HEK293T (cell line): ENCODE measurements around the gene RABL6.

Experiments used
- CTCF ChIA-PET: fragments of 350-600 bp; formaldehyde crosslinking; extraction: SDS; loops from one replicate; lab custom pipeline; 2021; ENCODE audit warnings: antibody characterized with exemption, inconsistent platforms; lab: Yijun Ruan, JAX
- POLR2A ChIA-PET: fragments of 350-600 bp; formaldehyde crosslinking; extraction: SDS; loops from one replicate; lab custom pipeline; 2020; ENCODE audit warnings: antibody characterized with exemption, inconsistent platforms; lab: Yijun Ruan, JAX
- DNase-seq: peaks from one replicate; pipeline ENCODE4 v3.0.0; 2012; ENCODE audit warnings: mixed read lengths; ENCODE audit errors: extremely low spot score
- ARNT ChIP-seq: fragments of 450-650 bp; IDR thresholded peaks from 2 replicates; pipeline ENCODE4 v1.6.1; 2017; ENCODE audit warnings: mild to moderate bottlenecking
- BHLHE40 ChIP-seq: fragments of 450-650 bp; IDR thresholded peaks from 2 replicates; pipeline ENCODE4 v1.6.1; 2016; ENCODE audit warnings: mild to moderate bottlenecking, moderate library complexity, borderline replicate concordance
- CTBP1 ChIP-seq: fragments of 450-650 bp; IDR thresholded peaks from 2 replicates; pipeline ENCODE4 v1.6.1; 2016; ENCODE audit warnings: borderline replicate concordance
- ELF4 ChIP-seq: fragments of 450-650 bp; IDR thresholded peaks from 2 replicates; pipeline ENCODE4 v1.6.1; 2017; ENCODE audit warnings: antibody characterized with exemption
- FOXA1 ChIP-seq: fragments of 450-650 bp; IDR thresholded peaks from 2 replicates; pipeline ENCODE4 v1.6.1; 2016; ENCODE audit warnings: mild to moderate bottlenecking
- FOXK2 ChIP-seq: fragments of 450-650 bp; IDR thresholded peaks from 2 replicates; pipeline ENCODE4 v1.6.1; 2016; ENCODE audit warnings: mild to moderate bottlenecking
- FOXM1 ChIP-seq: fragments of 450-650 bp; IDR thresholded peaks from 2 replicates; pipeline ENCODE4 v1.6.1; 2017; ENCODE audit warnings: mild to moderate bottlenecking, borderline replicate concordance
- HDGF ChIP-seq: fragments of 450-650 bp; IDR thresholded peaks from 2 replicates; pipeline ENCODE4 v1.6.1; 2017; ENCODE audit warnings: antibody characterized with exemption, borderline replicate concordance
- L3MBTL2 ChIP-seq: fragments of 450-650 bp; conservative IDR thresholded peaks from 2 replicates; pipeline ENCODE4 v1.6.1; 2016; ENCODE audit warnings: mild to moderate bottlenecking
- LEF1 ChIP-seq: fragments of 450-650 bp; IDR thresholded peaks from 2 replicates; pipeline ENCODE4 v1.6.1; 2017; ENCODE audit warnings: mild to moderate bottlenecking, borderline replicate concordance
- NFRKB ChIP-seq: fragments of 450-650 bp; IDR thresholded peaks from 2 replicates; pipeline ENCODE4 v1.6.1; 2016; ENCODE audit warnings: mild to moderate bottlenecking, moderate library complexity
- SP1 ChIP-seq: fragments of 450-650 bp; IDR thresholded peaks from 2 replicates; pipeline ENCODE4 v1.6.1; 2017
- SUZ12 ChIP-seq: fragments of 450-650 bp; IDR thresholded peaks from 2 replicates; pipeline ENCODE4 v1.6.1; 2016; ENCODE audit warnings: mild to moderate bottlenecking
- TARDBP ChIP-seq: fragments of 450-650 bp; IDR thresholded peaks from 2 replicates; pipeline ENCODE4 v1.6.1; 2016
- ZNF384 ChIP-seq: fragments of 450-650 bp; IDR thresholded peaks from 2 replicates; pipeline ENCODE4 v1.6.1; 2016
- TF ChIP-seq, protein P1 (sequence below): fragments of 450-650 bp; IDR thresholded peaks from 2 replicates; pipeline ENCODE4 v1.6.1; 2016

Gene RABL6

DNA sequence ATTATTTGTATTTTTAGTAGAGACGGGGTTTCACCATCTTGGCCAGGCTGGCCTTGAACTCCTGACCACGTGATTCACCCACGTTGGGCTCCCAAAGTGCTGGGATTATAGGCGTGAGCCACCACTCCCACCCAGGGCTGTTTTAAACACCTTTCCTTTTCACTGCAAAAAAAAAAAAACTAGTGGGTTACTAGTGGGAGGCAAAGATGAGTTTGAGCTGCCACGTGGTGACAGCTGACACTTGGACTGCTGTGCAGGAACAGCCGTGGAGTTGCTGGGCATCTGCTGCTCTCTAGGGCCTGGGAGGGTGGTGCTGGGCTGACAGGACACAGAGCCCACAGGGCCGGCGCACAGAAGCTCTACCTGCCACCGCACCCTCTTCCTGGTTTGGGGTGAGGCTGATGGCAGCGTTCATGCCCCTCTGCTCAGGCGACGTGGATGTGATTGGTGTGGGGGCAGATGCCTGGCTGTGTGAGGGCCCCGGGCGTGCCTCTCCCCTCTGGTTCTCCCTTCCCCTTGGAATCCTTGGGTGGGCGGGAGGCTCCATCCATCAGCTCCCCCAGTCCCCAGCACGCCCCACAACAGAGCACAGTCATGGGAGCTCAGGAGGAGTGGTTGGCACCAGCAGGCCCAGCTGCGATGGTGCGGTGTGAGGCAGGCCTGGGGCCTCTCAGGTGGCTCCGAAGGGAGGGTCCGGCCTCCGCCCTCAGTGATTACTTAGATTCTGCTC lies 16.9 kb downstream of the RABL6 start:
- TF ChIP-seq NFRKB, result no peak
- TF ChIP-seq LEF1, result no peak
- TF ChIP-seq TARDBP, result no peak
- TF ChIP-seq HDGF, result no peak
- no peak for TF ChIP-seq ELF4
- TF ChIP-seq FOXM1, result no peak
- no peak for TF ChIP-seq BHLHE40
- TF ChIP-seq CTBP1, result no peak
- TF ChIP-seq SUZ12, result no peak
- TF ChIP-seq, protein P1, sequence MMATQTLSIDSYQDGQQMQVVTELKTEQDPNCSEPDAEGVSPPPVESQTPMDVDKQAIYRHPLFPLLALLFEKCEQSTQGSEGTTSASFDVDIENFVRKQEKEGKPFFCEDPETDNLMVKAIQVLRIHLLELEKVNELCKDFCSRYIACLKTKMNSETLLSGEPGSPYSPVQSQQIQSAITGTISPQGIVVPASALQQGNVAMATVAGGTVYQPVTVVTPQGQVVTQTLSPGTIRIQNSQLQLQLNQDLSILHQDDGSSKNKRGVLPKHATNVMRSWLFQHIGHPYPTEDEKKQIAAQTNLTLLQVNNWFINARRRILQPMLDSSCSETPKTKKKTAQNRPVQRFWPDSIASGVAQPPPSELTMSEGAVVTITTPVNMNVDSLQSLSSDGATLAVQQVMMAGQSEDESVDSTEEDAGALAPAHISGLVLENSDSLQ, result no peak
- TF ChIP-seq SP1, result no peak
- TF ChIP-seq FOXK2, result no peak
- TF ChIP-seq ARNT, result no peak
- TF ChIP-seq ZNF384, result no peak
- no peak for TF ChIP-seq FOXA1
- no peak for TF ChIP-seq L3MBTL2
- ChIA-PET POLR2A (no interaction called here), CTCF (interaction anchor here (0.6 kb wide), 1 partner anchor 16 kb away, joined by 3 read pairs; no protein-coding TSS in a partner anchor)
- DNase-seq, result no peak

DNA sequence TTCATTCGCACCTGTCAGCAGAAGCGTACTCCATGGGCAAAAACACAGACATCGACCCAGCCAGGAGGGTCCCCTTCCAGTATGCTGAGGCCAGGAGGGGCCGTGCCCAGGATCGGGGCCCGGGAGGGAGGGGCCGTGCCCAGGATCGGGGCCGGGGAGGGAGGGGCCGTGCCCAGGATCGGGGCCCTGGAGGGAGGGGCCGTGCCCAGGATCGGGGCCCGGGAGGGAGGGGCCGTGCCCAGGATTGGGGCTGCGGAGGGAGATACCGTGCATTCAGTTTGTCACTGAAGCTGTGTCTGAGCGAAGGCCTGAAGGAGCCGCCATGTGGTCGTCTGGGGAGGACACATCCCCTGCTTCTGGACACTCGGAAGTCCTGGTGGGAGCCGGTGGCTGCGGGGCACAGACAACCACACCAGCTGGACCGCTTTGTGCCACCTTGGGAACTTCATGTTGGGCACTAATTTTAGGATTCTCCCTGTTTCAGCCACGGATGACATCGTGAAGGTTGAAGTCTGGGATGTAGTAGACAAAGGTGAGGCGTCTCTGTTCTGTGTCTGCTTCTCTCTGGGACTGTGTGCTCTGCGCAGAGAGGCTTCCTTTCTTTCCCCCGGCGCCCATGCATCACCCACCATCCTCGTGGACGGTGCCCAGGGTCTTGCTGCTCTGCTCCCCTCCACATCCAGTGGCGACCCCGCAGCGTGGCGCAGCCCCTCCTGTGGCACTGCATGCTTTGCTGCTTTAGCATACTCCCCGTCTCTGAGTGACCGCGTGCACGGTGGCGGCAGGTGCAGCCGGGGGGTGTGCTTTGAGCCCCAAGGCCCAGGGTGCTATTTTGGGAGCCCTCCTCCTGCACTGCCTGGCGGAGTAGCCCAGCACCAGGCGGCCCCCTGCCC lies 17.8 kb downstream of the RABL6 start:
- ChIA-PET CTCF (interaction anchor here (0.8 kb wide), 1 partner anchor 12 kb away, joined by 3 read pairs; no protein-coding TSS in a partner anchor), POLR2A (interaction anchor here (0.9 to 1.0 kb wide), 2 partner anchors 11 to 16 kb away, joined by 3 to 4 read pairs; partner anchors contain the start of gene AJM1)
- DNase-seq, result no peak
- TF ChIP-seq FOXA1 (no peak), CTBP1 (no peak), SUZ12 (no peak)
- TF ChIP-seq, protein P1, result no peak

DNA sequence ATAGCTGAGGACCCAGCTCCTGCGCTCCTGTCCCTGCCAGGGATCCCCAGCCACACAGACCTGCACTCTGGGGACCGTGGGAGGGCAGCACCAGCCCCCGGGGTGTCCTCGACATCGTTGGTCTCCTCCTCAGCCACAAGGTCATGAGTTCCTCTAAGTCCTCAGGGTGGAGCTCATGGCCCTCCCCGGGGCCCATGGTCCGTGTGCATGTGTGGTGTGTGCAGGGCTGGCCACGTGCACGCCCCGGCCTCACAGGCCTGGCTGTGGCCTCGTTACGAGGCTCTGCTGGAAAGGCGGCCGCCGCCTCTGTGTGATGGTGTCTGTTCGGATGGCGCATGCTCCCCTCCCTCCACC lies 18.4 kb downstream of the RABL6 start:
- DNase-seq, result no peak
- no peak for TF ChIP-seq FOXK2
- no peak for TF ChIP-seq FOXM1
- TF ChIP-seq ZNF384, result no peak
- no peak for TF ChIP-seq NFRKB
- TF ChIP-seq LEF1, result no peak
- no peak for TF ChIP-seq HDGF
- no peak for TF ChIP-seq L3MBTL2
- POLR2A ChIA-PET, result interaction anchor here (0.9 to 1.0 kb wide), 2 partner anchors 12 to 16 kb away, joined by 3 to 4 read pairs; partner anchors contain the start of gene AJM1
- CTCF ChIA-PET, result interaction anchor here (0.8 kb wide), 1 partner anchor 11 kb away, joined by 3 read pairs; no protein-coding TSS in a partner anchor

DNA sequence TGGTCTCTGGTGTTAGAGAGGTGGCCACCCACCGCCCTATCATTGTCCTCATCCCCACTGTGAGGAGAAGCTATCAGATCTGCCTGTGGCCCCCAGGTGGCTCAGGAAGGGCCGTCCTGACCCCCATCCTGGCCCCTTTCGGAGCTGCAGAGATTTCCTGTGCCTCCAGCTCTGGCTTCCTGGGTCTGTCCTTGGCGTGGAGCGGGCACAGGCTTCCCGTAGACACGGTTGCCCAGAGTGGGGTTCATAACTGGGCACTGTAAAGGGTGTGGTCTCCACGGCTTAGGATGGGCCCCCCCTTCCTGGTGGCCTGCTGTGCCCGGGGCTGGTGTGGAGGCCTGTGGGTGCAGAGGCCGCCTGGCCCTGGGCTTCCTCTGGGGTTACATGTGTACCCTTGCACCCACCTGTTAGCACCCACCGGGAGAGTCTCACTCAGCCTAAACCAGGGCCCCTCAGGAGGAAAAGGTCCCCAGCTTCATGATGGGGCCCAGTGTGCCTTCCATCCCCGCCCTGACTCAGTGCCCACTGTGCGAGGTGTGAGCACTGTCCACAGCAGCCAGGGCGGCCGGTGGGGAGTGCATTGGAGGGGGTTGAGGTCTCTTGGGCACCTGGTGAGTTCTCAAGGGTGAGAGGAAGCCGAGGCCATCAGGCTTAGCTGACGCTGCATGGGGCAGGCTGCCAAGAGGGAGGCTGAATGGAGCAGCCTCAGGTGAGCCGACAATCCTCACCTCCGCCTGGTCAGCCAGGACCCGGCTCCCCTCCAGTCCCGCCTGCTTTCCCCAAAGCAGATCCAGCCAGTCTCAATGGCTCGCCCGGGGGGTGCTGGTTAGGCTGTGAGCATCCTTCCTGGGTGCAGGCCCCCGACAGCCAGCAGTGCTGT lies 19.2 kb downstream of the RABL6 start:
- POLR2A ChIA-PET, result interaction anchor here (1.0 kb wide), 1 partner anchor 12 kb away, joined by 3 read pairs; no protein-coding TSS in a partner anchor
- DNase-seq, result no peak

DNA sequence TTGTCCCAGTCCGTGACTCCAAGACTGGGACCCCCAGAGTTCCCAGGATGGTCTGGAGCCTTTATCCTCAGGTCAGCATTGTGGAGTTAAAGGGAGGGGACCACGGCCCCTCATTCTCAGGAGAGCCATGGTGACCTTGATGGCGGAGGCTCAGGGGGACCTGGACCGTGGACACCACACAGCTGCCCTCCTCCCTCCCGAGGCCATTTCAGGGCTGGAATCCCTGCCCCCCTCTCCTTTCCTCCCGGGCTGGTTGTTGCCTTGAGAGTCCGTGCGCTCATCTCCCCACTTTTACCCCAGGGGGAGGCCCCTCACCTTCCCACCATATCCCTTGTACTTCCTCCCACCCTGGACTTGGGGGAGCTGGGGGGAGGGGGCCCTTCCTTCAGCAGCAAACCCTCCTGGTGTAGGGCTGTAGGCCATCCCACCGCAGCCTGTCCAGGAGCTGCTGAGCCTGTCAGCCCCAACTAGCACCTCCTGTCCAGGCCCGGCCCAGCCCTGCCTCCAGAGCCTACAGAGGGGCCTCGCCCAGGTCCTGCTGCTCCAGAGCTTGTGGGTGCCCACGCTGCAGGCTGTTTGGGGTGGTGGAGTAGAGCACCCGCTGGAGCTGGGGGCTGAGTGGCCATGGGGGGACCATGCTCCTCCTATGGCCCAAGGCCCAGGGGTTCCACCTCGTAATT lies 20.2 kb downstream of the RABL6 start:
- TF ChIP-seq LEF1 (no peak), TARDBP (no peak)
- POLR2A ChIA-PET, result no interaction called here
- CTCF ChIA-PET, result no interaction called here
- no peak for DNase-seq

More for the DNA sequence above, 19.2 kb downstream of the RABL6 start:
- CTCF ChIA-PET, result no interaction called here
- TF ChIP-seq NFRKB, result no peak

DNA sequence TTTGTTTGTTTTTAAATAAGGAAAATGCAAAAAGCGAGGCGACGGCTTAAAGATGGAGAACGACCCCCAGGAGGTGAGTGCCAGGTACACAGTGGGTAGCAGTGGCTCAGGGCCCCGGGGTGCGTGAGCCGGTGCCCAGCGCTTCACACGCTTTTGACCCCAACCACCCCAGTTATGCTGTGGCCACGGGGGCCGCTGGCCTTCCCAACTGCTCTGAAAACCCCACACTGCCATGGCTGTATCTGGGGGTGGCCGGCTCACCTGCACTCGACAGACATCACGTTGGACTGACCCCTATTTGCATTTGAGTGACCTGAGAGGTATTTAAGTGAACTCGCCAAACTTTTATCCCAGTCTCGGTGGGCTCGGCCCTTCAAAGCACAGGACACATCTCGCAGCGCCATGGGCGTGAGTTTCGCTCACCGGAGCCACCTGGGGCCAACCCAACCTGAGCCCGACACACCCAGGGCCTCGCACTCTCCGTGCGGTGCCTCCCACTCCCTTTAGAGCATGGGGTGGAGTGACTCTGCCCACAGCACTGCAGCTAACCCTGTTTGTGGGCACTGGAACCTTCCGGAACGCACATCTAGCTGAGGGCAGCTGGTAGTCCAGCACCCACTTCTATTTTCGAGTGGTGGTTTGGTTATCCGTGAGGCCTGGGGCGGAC lies 20.9 kb downstream of the RABL6 start:
- DNase-seq, result no peak
- POLR2A ChIA-PET, result interaction anchor here (1.1 kb wide), 1 partner anchor 13 kb away, joined by 4 read pairs; no protein-coding TSS in a partner anchor
- TF ChIP-seq BHLHE40 (no peak), SP1 (no peak), L3MBTL2 (no peak), HDGF (no peak), NFRKB (no peak), ELF4 (no peak), FOXM1 (no peak), SUZ12 (no peak), ZNF384 (no peak), ARNT (no peak)
- CTCF ChIA-PET, result no interaction called here
